CD4-positive, alpha-beta T cell treated with Interleukin-10 for 1 hour (primary cell): ENCODE measurements around the gene DLG2.
"Not testable (repeated sequence)": the region's sequence is repeated elsewhere in the genome, so short reads cannot be mapped to it uniquely, and the experiment has no call there.

ENCODE experiments used
- DNase-seq: peaks from one replicate; pipeline ENCODE4 v3.0.0-alpha.2; 2020

The DLG2 gene

GRCh38 chr11:85096939-85097338, 530.2 kb downstream of the DLG2 start:
- DNase-seq: no peak

GRCh38 chr11:85095239-85095638, 531.9 kb downstream of the DLG2 start:
- no peak for DNase-seq

DNA sequence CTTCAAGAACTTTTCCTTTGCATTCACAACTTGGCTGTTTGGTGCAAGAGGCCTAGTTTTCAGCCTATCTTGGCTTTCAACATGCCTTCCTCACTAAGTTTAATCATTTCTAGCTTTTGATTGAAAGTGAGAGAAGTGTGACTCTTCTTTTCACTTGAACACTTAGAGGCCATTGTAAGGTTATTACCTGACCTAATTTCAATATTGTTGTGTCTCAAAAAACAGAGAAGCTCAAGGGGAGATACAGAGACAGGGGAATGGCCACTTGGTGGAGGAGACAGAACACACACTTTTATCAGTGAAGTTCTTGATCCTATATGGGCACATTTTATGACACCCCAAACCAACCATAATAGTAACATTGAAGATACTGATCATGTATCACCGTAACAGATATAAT, 532.3 kb downstream of the DLG2 start:
- DNase-seq: no peak

GRCh38 chr11:85089654-85090053, 537.5 kb downstream of the DLG2 start:
- DNase-seq: no peak

GRCh38 chr11:85088286-85088685, 538.9 kb downstream of the DLG2 start:
- no peak for DNase-seq

DNA sequence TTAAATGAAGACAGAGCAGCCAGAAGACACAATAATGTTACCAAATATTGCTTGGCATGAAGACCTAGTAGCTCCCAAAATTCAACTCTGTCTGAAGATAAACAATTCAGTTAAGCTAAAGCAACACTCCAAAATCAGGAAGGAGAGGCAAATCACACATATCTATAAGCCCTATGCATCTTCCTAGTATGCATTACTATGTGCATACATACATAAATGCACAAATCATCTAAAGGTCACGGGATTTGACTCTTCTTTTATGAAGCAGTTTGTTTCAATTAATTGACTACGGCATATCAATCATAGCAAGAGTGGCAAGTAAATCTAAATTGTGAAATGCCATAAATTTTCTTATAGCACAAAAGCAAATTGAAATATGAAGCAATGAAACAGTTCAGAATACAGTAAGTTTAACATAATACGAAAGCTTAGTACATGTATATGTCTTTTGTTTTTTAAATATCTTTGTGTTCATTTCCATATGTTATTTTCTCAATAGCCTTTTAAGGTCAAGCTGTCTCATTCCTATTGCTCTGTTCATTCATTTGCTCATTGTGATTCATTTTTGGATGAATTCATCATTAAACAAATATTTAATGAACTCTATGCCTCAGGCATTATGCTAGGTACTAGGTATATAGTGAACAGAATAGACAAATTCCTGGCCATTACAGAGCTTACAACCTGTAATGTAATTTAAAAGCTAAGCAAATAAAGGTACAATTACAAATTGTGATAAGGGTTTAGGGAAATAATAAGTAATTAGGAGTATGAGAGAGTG, 540.5 kb downstream of the DLG2 start:
- no peak for DNase-seq

DNA sequence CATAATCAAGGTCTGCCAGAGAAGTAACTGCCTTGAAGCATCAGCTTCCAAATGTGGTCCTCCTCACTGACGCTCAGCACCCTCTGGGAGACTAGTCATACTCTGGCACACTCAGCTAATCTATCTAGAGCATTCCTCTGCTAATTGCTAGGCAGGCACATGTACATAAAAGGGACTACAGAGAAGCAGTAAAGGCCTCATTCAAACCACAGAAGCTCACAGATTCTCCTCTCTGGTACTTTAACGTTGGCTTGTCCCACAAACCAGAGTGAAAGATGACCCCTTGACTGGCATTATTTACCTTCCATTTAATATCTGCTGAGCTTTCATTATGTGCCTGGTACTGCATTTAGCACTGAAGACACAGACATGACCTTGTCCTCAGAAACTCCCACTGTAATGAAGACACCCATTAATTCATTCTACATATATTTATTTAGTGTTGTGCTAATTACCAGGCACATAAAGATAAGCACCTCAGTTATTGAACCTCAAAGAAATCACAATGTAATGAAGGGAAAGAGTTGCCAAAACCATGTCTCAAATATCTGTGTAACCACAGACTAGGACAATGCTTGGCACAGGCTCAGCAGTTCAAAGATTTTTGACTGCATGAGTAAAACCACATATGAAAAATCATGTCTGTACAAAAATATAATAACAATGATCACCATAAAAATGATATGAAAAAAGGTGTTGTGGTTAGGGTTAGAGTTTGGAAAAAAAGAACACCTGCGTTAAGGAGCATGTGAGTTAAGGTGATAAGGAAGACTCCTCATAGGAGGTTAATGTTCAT, 550.4 kb downstream of the DLG2 start:
- DNase-seq: no peak

- no peak for DNase-seq
Measured at GRCh38 chr11:85062659-85063058, 564.5 kb downstream of the DLG2 start.

GRCh38 chr11:85052636-85053035, 574.5 kb downstream of the DLG2 start:
- DNase-seq: no peak

GRCh38 chr11:85048801-85049200, 578.3 kb downstream of the DLG2 start:
- DNase-seq: no peak

DNA sequence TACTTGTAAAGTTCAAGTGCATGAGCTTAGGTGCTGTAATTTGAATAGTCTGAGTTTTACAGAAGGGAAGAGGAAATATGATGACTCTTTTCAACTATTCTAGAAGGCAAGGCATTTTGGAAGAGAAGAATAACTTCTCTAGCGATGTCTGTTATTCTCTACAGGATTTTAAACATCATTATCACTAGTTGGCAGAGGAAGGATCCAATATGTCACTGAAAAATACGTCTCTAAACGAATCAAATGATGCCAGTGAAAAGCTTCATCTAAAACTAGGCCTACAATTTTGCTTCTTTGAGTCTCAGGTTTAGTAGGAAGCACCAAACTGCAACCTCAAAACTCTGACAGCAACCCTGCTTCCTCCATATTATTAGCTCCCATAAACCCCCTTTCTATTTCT, 581.4 kb downstream of the DLG2 start:
- DNase-seq: no peak

DNA sequence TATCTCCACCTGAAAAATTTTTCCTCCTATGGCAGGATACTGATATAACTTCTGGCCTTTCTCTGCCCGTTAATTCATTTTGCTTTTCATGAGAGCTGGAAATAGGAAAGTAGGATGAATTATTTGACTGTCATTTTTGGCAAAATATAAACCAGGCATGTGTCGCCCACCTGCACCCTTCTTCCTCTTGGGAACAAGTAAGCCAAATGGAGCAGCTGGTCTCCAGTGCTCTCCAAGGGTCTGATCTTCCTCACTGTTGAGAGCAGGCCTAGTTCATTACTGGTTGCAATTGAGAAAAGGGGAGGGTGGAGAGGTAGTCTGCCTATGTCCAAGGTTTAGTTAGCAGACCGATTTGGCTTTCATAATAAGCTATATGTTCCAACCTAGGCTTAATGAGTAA, 582.2 kb downstream of the DLG2 start:
- DNase-seq: no peak

GRCh38 chr11:85042361-85042760, 584.8 kb downstream of the DLG2 start:
- DNase-seq: no peak

DNA sequence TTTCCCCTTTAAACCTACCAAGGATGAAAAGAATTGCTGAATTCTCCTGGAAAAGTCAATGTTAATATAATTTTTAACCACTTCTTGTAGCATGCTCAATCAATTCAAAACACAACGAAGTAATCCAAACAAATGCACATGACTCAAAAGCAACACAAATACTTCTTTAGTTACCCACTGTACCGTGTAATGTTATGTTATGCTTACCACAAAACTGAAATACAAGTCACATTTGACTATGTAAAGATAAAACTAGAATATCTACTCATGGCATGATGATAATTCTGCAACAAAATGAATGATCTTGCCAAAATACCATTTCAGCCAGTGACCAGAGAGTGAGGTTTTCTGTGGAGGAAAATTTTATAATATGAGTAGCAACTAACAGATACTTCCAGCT, 587.0 kb downstream of the DLG2 start:
- DNase-seq: no peak

DNA sequence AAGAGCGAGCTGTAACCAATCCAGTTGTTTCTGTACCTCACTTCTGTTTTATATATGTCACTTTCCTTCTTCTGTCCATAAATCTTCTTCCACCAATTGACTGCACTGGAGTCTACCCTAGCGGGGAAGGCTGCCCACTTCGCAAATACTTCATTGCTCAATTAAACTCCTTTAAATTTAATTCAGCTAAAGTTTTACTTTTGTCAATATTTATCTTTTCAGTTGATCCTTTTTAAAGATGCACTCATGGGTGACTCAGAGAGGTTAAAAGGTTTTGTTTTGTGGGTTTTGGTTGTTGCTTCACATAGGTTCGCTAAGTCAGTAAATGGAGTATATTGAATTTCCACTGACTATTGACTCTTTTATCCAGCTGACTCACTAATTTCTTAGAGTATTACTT, 597.2 kb downstream of the DLG2 start:
- no peak for DNase-seq

- DNase-seq: no peak
Measured at GRCh38 chr11:85028329-85029101, 598.6 kb downstream of the DLG2 start.

DNA sequence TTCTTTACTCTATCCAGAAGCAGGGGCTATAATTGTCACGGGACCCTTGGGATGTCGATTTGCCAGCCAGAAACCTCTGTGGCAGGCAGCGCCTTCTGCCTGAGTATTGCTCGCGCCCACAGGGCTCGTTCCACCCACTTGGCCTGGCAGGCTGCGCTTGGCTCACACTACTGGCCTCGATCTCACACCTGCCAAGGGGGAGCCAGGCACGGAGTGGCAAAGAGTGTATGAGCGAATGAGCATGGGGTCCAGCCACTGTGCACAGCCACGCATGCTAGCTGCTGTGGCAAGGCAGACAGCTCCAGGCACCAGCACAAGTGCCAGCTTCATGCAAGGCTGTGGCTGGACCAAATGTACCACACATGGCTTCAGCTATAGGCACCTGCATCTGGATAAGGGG, 599.8 kb downstream of the DLG2 start:
- no peak for DNase-seq

GRCh38 chr11:85021058-85021457, 606.1 kb downstream of the DLG2 start:
- no peak for DNase-seq

- no peak for DNase-seq
Measured at GRCh38 chr11:84993386-84993785, 633.8 kb downstream of the DLG2 start.

- DNase-seq: no peak
Measured at GRCh38 chr11:84990141-84990540, 637.0 kb downstream of the DLG2 start.

DNA sequence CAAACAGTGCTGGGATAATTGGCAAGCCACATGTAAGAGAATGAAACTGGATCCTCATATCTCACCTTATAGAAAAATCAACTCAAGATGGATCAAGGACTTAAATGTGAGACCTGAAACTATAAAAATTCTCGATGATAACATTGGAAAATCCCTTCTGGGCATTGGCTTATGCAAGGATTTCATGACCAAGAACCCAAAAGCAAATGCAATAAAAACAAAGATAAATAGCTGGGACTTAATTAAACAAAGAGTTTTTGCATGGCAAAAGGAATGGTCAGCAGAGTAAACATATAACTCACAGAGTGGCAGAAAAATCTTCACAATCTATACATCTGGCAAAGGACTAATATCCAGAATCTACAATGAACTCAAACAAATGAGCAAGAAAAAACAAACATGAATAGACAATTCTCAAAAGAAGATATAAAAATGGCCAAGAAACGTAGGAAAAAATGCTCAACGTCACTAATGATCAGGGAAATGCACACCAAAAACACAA, 639.4 kb downstream of the DLG2 start:
- not testable (repeated sequence) for DNase-seq

DNA sequence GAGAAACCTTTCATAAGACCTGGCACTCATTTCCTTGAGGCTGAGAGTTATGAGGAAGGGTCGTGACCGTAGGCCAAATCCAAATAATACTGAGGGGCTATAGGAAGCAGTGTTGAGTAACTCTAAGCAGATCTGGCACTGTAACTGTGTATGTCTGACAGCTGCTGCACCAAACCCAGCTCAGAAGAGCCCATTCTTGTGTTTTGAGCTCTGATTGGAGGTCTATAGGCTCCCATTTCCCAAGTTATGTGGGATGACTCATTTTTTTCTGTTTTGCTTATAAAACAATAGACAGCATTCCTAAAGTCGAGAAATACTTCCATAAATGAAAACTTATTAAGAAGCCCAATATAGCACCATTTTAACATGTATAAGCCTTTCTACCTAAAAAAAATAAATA, 645.8 kb downstream of the DLG2 start:
- no peak for DNase-seq

DNA sequence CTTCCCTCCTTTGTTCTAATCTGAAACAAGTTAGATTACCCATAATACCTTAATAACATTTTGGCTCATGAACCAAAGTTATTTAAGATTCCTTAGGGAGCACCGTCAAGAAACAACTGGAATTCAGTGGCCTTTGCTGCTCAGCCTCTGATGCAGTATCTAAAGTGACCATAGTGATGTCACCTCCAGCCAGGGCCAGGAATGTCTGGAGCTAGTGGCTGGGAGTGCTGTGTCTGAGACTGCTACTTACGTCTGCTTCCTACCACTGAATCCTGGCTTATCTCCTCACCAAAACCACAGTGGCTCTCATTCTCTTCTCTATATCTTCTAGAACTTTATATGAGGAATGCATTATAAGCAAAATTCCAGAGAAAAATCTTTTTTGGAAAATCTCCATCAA, 658.0 kb downstream of the DLG2 start:
- DNase-seq: no peak

DNA sequence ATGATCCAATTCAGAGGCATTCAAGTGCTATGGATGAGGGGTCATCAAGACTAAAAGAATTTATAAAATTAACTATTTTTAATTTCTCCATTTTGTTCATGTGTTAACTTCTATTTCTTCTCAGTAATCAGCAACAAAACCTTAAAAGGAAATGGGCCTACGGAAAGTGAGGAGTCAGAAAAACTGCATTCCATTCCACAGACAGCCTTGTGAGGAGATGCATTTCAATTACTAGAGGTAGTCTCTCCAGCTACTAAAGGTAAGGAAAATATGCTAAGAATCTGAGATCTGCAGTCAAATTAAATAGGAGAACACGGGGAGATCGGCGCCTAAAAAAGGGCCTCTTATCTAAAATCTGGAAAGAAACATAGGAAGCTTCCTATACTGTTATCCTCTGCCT, 661.7 kb downstream of the DLG2 start:
- no peak for DNase-seq
